DOHH2 (cell line): ENCODE results near the gene ACSL5.

ENCODE experiments used
- H3F3A ChIP-seq: fragments of 200-600 bp; sonication (generic), shearing (Covaris generic); 2 replicates; pipeline ENCODE4 v1.6.0; 2016; ENCODE audit warnings: antibody characterized with exemption, mild to moderate bottlenecking; ENCODE audit not compliant: control insufficient read depth, insufficient read depth
- H3K27ac ChIP-seq: fragments of 200-600 bp; sonication (generic); 2 replicates; pipeline ENCODE4 v1.5.1; 2014; ENCODE audit warnings: low read depth, mild to moderate bottlenecking, low read length, moderate library complexity
- H3K27me3 ChIP-seq: fragments of 200-600 bp; sonication (generic); 2 replicates; pipeline ENCODE4 v1.6.1; 2014; ENCODE audit warnings: mild to moderate bottlenecking, low read length, mixed read lengths; ENCODE audit not compliant: control insufficient read depth
- H3K36me3 ChIP-seq: fragments of 200-600 bp; sonication (generic); 2 replicates; pipeline ENCODE4 v1.6.1; 2014; ENCODE audit warnings: mild to moderate bottlenecking, low read length, moderate library complexity, mixed read lengths; ENCODE audit not compliant: control insufficient read depth
- H3K4me1 ChIP-seq: fragments of 200-600 bp; sonication (generic); 2 replicates; pipeline ENCODE4 v1.6.1; 2014; ENCODE audit warnings: mild to moderate bottlenecking, low read length, mixed read lengths; ENCODE audit not compliant: control insufficient read depth
- H3K4me2 ChIP-seq: fragments of 200-600 bp; sonication (generic); 2 replicates; pipeline ENCODE4 v1.6.0; 2014; ENCODE audit warnings: mild to moderate bottlenecking, low read length, moderate library complexity
- H3K4me3 ChIP-seq: fragments of 200-600 bp; sonication (generic); 2 replicates; pipeline ENCODE4 v1.5.1; 2014; ENCODE audit warnings: mild to moderate bottlenecking, low read length, mixed read lengths
- H3K79me2 ChIP-seq: fragments of 200-600 bp; sonication (generic); 2 replicates; pipeline ENCODE4 v1.6.1; 2014; ENCODE audit warnings: mild to moderate bottlenecking, low read length, mixed read lengths; ENCODE audit not compliant: control insufficient read depth
- H3K9me2 ChIP-seq: fragments of 200-600 bp; sonication (generic); replicated peaks from 2 replicates; pipeline ENCODE4 v1.6.1; 2014; ENCODE audit warnings: mild to moderate bottlenecking, low read length, mixed read lengths; ENCODE audit not compliant: control insufficient read depth
- H3K9me3 ChIP-seq: fragments of 200-600 bp; sonication (generic); 2 replicates; pipeline ENCODE4 v1.6.1; 2014; ENCODE audit warnings: antibody characterized with exemption, low read length, mixed read lengths; ENCODE audit not compliant: control insufficient read depth, insufficient read depth
- H4K20me1 ChIP-seq: fragments of 200-600 bp; sonication (generic); 2 replicates; pipeline ENCODE4 v1.6.0; 2014; ENCODE audit warnings: low read depth, mild to moderate bottlenecking, antibody characterized with exemption, low read length, moderate library complexity; ENCODE audit not compliant: control insufficient read depth, insufficient read depth
- EZH2phosphoT487 ChIP-seq: fragments of 200-600 bp; sonication (generic); IDR thresholded peaks from 2 replicates; pipeline ENCODE4 v1.6.1; 2017; ENCODE audit warnings: borderline replicate concordance, mild to moderate bottlenecking, antibody characterized with exemption, low read length, moderate library complexity, mixed read lengths
- TF ChIP-seq, protein P1 (sequence below): fragments of 200-600 bp; sonication (generic); IDR thresholded peaks from one replicate; pipeline ENCODE4 v1.5.1; 2014; ENCODE audit warnings: antibody characterized with exemption, mild to moderate bottlenecking, low read depth, low read length; ENCODE audit not compliant: poor library complexity, severe bottlenecking

The ACSL5 gene

GRCh38 chr10:112333452-112333851 is 40.5 kb upstream of the ACSL5 start:
- H3K79me2 ChIP-seq: no peaks in the 10 kb centered on the region

DNA sequence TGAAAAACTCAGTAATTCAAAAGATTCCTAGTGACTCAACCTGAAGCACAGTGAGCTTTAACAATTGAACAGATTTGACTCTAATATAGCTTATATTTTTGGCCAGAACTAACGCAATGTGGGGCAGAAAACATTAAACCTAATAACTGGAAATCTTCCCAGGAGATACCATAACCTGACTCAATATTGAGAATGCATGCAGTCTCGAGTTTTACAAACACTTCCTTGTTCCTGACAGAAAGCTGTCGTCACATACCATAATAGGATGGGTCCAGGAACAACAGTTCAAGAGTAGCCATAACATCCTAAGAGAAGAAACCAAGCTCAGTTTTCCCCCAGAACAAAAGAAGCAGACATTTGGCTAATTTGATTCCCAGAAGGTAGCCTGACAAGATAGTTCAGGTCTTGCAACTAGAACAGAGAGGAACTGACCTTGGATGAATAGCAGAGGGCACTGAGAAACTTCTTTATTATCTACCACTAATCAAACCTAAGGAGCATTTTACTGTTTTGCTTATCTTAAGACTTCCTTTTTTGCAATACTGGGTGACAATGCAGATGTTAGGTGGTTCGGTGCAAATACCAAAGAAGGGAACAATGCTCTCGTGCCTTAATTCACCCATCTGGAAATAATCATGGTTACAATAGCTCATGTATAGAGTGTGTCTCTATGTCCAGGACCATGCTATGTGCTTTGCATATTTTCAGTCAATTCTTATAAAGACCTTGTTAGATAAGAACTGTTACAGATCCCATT is 38.6 kb upstream of the ACSL5 start:
- TF ChIP-seq, protein P1, sequence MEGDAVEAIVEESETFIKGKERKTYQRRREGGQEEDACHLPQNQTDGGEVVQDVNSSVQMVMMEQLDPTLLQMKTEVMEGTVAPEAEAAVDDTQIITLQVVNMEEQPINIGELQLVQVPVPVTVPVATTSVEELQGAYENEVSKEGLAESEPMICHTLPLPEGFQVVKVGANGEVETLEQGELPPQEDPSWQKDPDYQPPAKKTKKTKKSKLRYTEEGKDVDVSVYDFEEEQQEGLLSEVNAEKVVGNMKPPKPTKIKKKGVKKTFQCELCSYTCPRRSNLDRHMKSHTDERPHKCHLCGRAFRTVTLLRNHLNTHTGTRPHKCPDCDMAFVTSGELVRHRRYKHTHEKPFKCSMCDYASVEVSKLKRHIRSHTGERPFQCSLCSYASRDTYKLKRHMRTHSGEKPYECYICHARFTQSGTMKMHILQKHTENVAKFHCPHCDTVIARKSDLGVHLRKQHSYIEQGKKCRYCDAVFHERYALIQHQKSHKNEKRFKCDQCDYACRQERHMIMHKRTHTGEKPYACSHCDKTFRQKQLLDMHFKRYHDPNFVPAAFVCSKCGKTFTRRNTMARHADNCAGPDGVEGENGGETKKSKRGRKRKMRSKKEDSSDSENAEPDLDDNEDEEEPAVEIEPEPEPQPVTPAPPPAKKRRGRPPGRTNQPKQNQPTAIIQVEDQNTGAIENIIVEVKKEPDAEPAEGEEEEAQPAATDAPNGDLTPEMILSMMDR: no peak
- H4K20me1 ChIP-seq: no peaks in the 10 kb centered on the region
- H3K79me2 ChIP-seq: no peaks in the 10 kb centered on the region
- H3K9me3 ChIP-seq: no peaks in the 10 kb centered on the region
- H3K27ac ChIP-seq: no peak overlapping the region
- peaks cover 14% of the 10 kb centered on the region for H3K27me3 ChIP-seq
- H3K36me3 ChIP-seq: no peaks in the 10 kb centered on the region
- no peaks in the 10 kb centered on the region for H3F3A ChIP-seq
- no peaks in the 10 kb centered on the region for H3K4me1 ChIP-seq
- H3K4me2 ChIP-seq: no peak overlapping the region
- H3K4me3 ChIP-seq: no peak overlapping the region
- no peaks in the 10 kb centered on the region for H3K9me2 ChIP-seq

More at GRCh38 chr10:112333452-112333851, 40.5 kb upstream of the ACSL5 start:
- H3K9me3 ChIP-seq: no peaks in the 10 kb centered on the region
- H3K4me3 ChIP-seq: no peak overlapping the region
- H3K4me1 ChIP-seq: no peaks in the 10 kb centered on the region
- H3K27ac ChIP-seq: no peak overlapping the region
- no peaks in the 10 kb centered on the region for H4K20me1 ChIP-seq
- TF ChIP-seq EZH2phosphoT487: no peak
- TF ChIP-seq, protein P1: no peak
- H3K27me3 ChIP-seq: peaks cover 14% of the 10 kb centered on the region
- no peaks in the 10 kb centered on the region for H3K36me3 ChIP-seq
- H3K4me2 ChIP-seq: no peak overlapping the region
- H3K9me2 ChIP-seq: no peaks in the 10 kb centered on the region
- no peaks in the 10 kb centered on the region for H3F3A ChIP-seq

GRCh38 chr10:112335868-112336265 is 38.0 kb upstream of the ACSL5 start:
- no peaks in the 10 kb centered on the region for H3K9me3 ChIP-seq
- H3K36me3 ChIP-seq: no peaks in the 10 kb centered on the region
- H3K4me3 ChIP-seq: no peak overlapping the region
- no peak for TF ChIP-seq EZH2phosphoT487
- TF ChIP-seq, protein P1: no peak
- no peaks in the 10 kb centered on the region for H3K4me1 ChIP-seq
- peaks cover 14% of the 10 kb centered on the region; the same call in 1 of the 2 replicates for H3K27me3 ChIP-seq
- H3K4me2 ChIP-seq: no peak overlapping the region
- no peaks in the 10 kb centered on the region for H3K79me2 ChIP-seq
- no peaks in the 10 kb centered on the region for H4K20me1 ChIP-seq
- no peaks in the 10 kb centered on the region for H3F3A ChIP-seq
- no peak overlapping the region for H3K27ac ChIP-seq
- H3K9me2 ChIP-seq: no peaks in the 10 kb centered on the region
